ENCODE results near the gene ICA1.
A peak's percentile ranks its signal among the peaks of the same experiment; 100 is the strongest.
"Not testable (repeated sequence)": the region's sequence is repeated elsewhere in the genome, so short reads cannot be mapped to it uniquely, and the experiment has no call there.

ICA1 gene

GRCh38 chr7:8261711-8262695 lies at the start of gene ICA1:
Gene ICA1 (minus strand): TSS chr7:8262167. CDS start chr7:8235926, 26,241 bp downstream.
- peak within 1 kb of the TSS; percentile 62 for H3K4me3 ChIP-seq (ENCODE audit: low read depth, low read length)

GRCh38 chr7:8310876-8311275 lies 48.9 kb upstream of the ICA1 start:
- in situ Hi-C loops (cut with HindIII; ENCODE audit: low sequenced_read_pairs) = no loop called here
- no peak overlapping the region for H3K4me3 ChIP-seq (ENCODE audit: low read depth, low read length)
- no peak for DNase-seq (ENCODE audit: low read depth)
- TF ChIP-seq CTCF (IDR thresholded peaks at IDR 0.05; ENCODE audit: low read depth, low read length, missing control alignments) = no peak

More at GRCh38 chr7:8261711-8262695, at the start of gene ICA1:
- in situ Hi-C loops (cut with HindIII; ENCODE audit: low sequenced_read_pairs) = no loop called here
- DNase-seq (ENCODE audit: low read depth) = no peak
- TF ChIP-seq CTCF (IDR thresholded peaks at IDR 0.05; ENCODE audit: low read depth, low read length, missing control alignments) = no peak

GRCh38 chr7:8305625-8306388 lies 43.8 kb upstream of the ICA1 start:
- no peak for DNase-seq (ENCODE audit: low read depth)

GRCh38 chr7:8305104-8305503 lies 43.1 kb upstream of the ICA1 start:
- TF ChIP-seq CTCF (IDR thresholded peaks at IDR 0.05; ENCODE audit: low read depth, low read length, missing control alignments) = no peak
- DNase-seq (ENCODE audit: low read depth) = no peak
- in situ Hi-C loops (cut with HindIII; ENCODE audit: low sequenced_read_pairs) = no loop called here
- no peak overlapping the region for H3K4me3 ChIP-seq (ENCODE audit: low read depth, low read length)

More at GRCh38 chr7:8305625-8306388, 43.8 kb upstream of the ICA1 start:
- no peak for TF ChIP-seq CTCF (IDR thresholded peaks at IDR 0.05; ENCODE audit: low read depth, low read length, missing control alignments)
- no peak overlapping the region for H3K4me3 ChIP-seq (ENCODE audit: low read depth, low read length)
- in situ Hi-C loops (cut with HindIII; ENCODE audit: low sequenced_read_pairs) = no loop called here

- H3K4me3 ChIP-seq (ENCODE audit: low read depth, low read length) = no peak overlapping the region
- in situ Hi-C loops (cut with HindIII; ENCODE audit: low sequenced_read_pairs) = no loop called here
- DNase-seq (ENCODE audit: low read depth) = no peak
- no peak for TF ChIP-seq CTCF (IDR thresholded peaks at IDR 0.05; ENCODE audit: low read depth, low read length, missing control alignments)
Observed at GRCh38 chr7:8303904-8304528, 42.0 kb upstream of the ICA1 start.

GRCh38 chr7:8297023-8297422 lies 35.1 kb upstream of the ICA1 start:
- DNase-seq (ENCODE audit: low read depth); in situ Hi-C loops (cut with HindIII; ENCODE audit: low sequenced_read_pairs); H3K4me3 ChIP-seq (ENCODE audit: low read depth, low read length): not testable (repeated sequence)
